ENCODE measurements around the gene GLP2R. TPM values are rescaled to one million over a fixed set of nuclear protein-coding genes. Genes with fewer than 3 reads are reported as not detected.

The GLP2R gene
- total and polyA plus RNA-seq, 10 of the 15 experiments (the other 5 are each of a cell fraction or from before 2014, with no cell fraction given), result not detected

GRCh38 chr17:9926150-9926804, 100.6 kb downstream of the GLP2R start:
- ChIA-PET SMC1A (ENCODE audit: uncharacterized antibody, unreplicated experiment) (interaction anchor here (1.4 kb wide), 1 partner anchor 301 kb away, joined by 3 read pairs; no protein-coding TSS in a partner anchor), CTCF (interaction anchor here (1.2 to 6.2 kb wide), 5 partner anchors 11 to 693 kb away, joined by 3 to 63 read pairs (median 4); no protein-coding TSS in a partner anchor), RAD21 (ENCODE audit: unreplicated experiment) (interaction anchor here (0.7 to 2.4 kb wide), 2 partner anchors 301 to 689 kb away, joined by 3 to 11 read pairs; no protein-coding TSS in a partner anchor), POLR2A (no interaction called here)
- Histone ChIP-seq H3K4me1 (ENCODE audit: control insufficient read depth, insufficient read depth, low read length) (no peaks in the 10 kb centered on the region), H3K36me3 (ENCODE audit: control insufficient read depth in 2 of 2, insufficient read depth in 2 of 2, low read length in 1 of 2) (no peaks in the 10 kb centered on the region), H2AFZ (ENCODE audit: control insufficient read depth, low read depth, low read length) (no peak overlapping the region), H3K79me2 (ENCODE audit: control insufficient read depth, insufficient read depth, low read length) (no peaks in the 10 kb centered on the region), H3K27me3 (replicated peaks in 1 of 2; ENCODE audit: control insufficient read depth in 2 of 2, insufficient read depth in 2 of 2, low read length in 1 of 2) (no peaks in the 10 kb centered on the region; a peak in 1 of 4 replicates), H3K4me2 (ENCODE audit: control insufficient read depth, insufficient read depth) (no peak overlapping the region), H4K20me1 (ENCODE audit: control insufficient read depth, insufficient read depth) (no peaks in the 10 kb centered on the region), H3K9me3 (replicated peaks; ENCODE audit: control insufficient read depth, insufficient read depth, low read length) (no peaks in the 10 kb centered on the region), H3K27ac (ENCODE audit: control insufficient read depth, insufficient read depth) (no peak overlapping the region), H3K9ac (ENCODE audit: control insufficient read depth, insufficient read depth, low read length) (no peak overlapping the region), H3K4me3 (no peak overlapping the region)
- FAIRE-seq, result no peak
- in situ Hi-C loops (cut with MboI), result no loop called here
- ATAC-seq, result no peak
- TF ChIP-seq ZZZ3 (IDR thresholded peaks at IDR 0.05; ENCODE audit: control insufficient read depth, insufficient read length, low read depth), result no peak
- TF ChIP-seq STAT1 (conservative IDR thresholded peaks at IDR 0.05), result no peak
- intact Hi-C loops (cut with micrococcal nuclease; ENCODE audit: unreplicated experiment), result loop anchor here (10.0 kb wide), 1 partner anchor 369 kb away; no protein-coding TSS in a partner anchor
- no peak for DNase-seq (ENCODE audit: low read depth, low spot score)
- BruUV-seq (replicated peaks), result no TSS peak
- WGBS (ENCODE audit: insufficient coverage, insufficient replicate concordance, low lambda C conversion rate, missing lambda C conversion rate), result 51% methylated on average over 21 of the region's 21 CpGs

GRCh38 chr17:9928601-9929333, 103.0 kb downstream of the GLP2R start:
- in situ Hi-C loops (cut with MboI), result no loop called here
- Histone ChIP-seq H3K4me1 (ENCODE audit: control insufficient read depth, insufficient read depth, low read length) (no peaks in the 10 kb centered on the region), H3K27me3 (replicated peaks in 1 of 2; ENCODE audit: control insufficient read depth in 2 of 2, insufficient read depth in 2 of 2, low read length in 1 of 2) (no peaks in the 10 kb centered on the region; a peak in 1 of 4 replicates)

More at GRCh38 chr17:9928601-9929333, 103.0 kb downstream of the GLP2R start:
- Histone ChIP-seq H3K27ac (ENCODE audit: control insufficient read depth, insufficient read depth) (no peak overlapping the region), H3K79me2 (ENCODE audit: control insufficient read depth, insufficient read depth, low read length) (no peaks in the 10 kb centered on the region), H3K4me3 (no peak overlapping the region), H3K9me3 (replicated peaks; ENCODE audit: control insufficient read depth, insufficient read depth, low read length) (no peaks in the 10 kb centered on the region), H4K20me1 (ENCODE audit: control insufficient read depth, insufficient read depth) (no peaks in the 10 kb centered on the region), H3K4me2 (ENCODE audit: control insufficient read depth, insufficient read depth) (no peak overlapping the region), H3K36me3 (ENCODE audit: control insufficient read depth in 2 of 2, insufficient read depth in 2 of 2, low read length in 1 of 2) (no peaks in the 10 kb centered on the region), H3K9ac (ENCODE audit: control insufficient read depth, insufficient read depth, low read length) (no peak overlapping the region), H2AFZ (ENCODE audit: control insufficient read depth, low read depth, low read length) (no peak overlapping the region)
- ChIA-PET POLR2A (no interaction called here), RAD21 (ENCODE audit: unreplicated experiment) (interaction anchor here (1.1 kb wide), 1 partner anchor 302 kb away, joined by 4 read pairs; no protein-coding TSS in a partner anchor), CTCF (interaction anchor here (0.7 to 6.2 kb wide), 4 partner anchors 9 to 686 kb away, joined by 3 to 63 read pairs (median 4); no protein-coding TSS in a partner anchor), SMC1A (ENCODE audit: uncharacterized antibody, unreplicated experiment) (no interaction called here)
- intact Hi-C loops (cut with micrococcal nuclease; ENCODE audit: unreplicated experiment), result loop anchor here (10.0 kb wide), 1 partner anchor 366 kb away; no protein-coding TSS in a partner anchor
- WGBS (ENCODE audit: insufficient coverage, insufficient replicate concordance, low lambda C conversion rate, missing lambda C conversion rate), result 57% methylated on average over 13 of the region's 13 CpGs
- ATAC-seq, result no peak
- no peak for DNase-seq (ENCODE audit: low read depth, low spot score)
- no peak for FAIRE-seq
- BruUV-seq (replicated peaks), result no TSS peak
- TF ChIP-seq CBFB (IDR thresholded peaks at IDR 0.05; ENCODE audit: low read depth), result no peak
- TF ChIP-seq, protein P1, sequence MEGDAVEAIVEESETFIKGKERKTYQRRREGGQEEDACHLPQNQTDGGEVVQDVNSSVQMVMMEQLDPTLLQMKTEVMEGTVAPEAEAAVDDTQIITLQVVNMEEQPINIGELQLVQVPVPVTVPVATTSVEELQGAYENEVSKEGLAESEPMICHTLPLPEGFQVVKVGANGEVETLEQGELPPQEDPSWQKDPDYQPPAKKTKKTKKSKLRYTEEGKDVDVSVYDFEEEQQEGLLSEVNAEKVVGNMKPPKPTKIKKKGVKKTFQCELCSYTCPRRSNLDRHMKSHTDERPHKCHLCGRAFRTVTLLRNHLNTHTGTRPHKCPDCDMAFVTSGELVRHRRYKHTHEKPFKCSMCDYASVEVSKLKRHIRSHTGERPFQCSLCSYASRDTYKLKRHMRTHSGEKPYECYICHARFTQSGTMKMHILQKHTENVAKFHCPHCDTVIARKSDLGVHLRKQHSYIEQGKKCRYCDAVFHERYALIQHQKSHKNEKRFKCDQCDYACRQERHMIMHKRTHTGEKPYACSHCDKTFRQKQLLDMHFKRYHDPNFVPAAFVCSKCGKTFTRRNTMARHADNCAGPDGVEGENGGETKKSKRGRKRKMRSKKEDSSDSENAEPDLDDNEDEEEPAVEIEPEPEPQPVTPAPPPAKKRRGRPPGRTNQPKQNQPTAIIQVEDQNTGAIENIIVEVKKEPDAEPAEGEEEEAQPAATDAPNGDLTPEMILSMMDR (IDR thresholded peaks at IDR 0.05 in 2 of 3, conservative IDR thresholded peaks at IDR 0.05 in 1 of 3; ENCODE audit: control insufficient read depth in 2 of 3, extremely low read depth in 1 of 3, insufficient read depth in 1 of 3, low read depth in 3 of 3, low read length in 3 of 3), result peak; percentile 9 to 20 (median 9); a peak in 2 of 6 replicates
- no peak for TF ChIP-seq CEBPB (IDR thresholded peaks at IDR 0.05; ENCODE audit: borderline replicate concordance in 1 of 2, low read depth in 2 of 2, low read length in 2 of 2)
